Neural progenitor cell (in vitro differentiated cells): ENCODE data around the gene AMOTL2. TPM values are rescaled to one million over a fixed set of nuclear protein-coding genes. Genes with fewer than 3 reads are reported as not detected.
A peak's percentile ranks its signal among the peaks of the same experiment; 100 is the strongest.

ENCODE experiments used
- DNase-seq: peaks from one replicate; pipeline ENCODE4 v3.0.0-alpha.2; 2016; ENCODE audit warnings: low spot score
- H2AFZ ChIP-seq: fragments of 200-600 bp; sonication (generic); replicated peaks from 2 replicates; pipeline ENCODE4 v1.6.1; 2016; ENCODE audit warnings: antibody characterized with exemption
- H3F3A ChIP-seq: fragments of 200-600 bp; sonication (generic); 2 replicates; pipeline ENCODE4 v1.6.1; 2016; ENCODE audit warnings: antibody characterized with exemption, low read depth
- H3K27ac ChIP-seq: fragments of 200-600 bp; sonication (generic); 2 replicates; pipeline ENCODE4 v1.5.1; 2016; ENCODE audit warnings: mild to moderate bottlenecking
- H3K27me3 ChIP-seq: fragments of 200-600 bp; sonication (generic); 2 replicates; pipeline ENCODE4 v1.6.1; 2016; ENCODE audit warnings: mild to moderate bottlenecking, moderate library complexity
- H3K36me3 ChIP-seq: fragments of 200-600 bp; sonication (generic); 2 replicates; pipeline ENCODE4 v1.5.1; 2016
- H3K4me1 ChIP-seq: fragments of 200-600 bp; sonication (generic); 2 replicates; pipeline ENCODE4 v1.6.1; 2016; ENCODE audit warnings: mixed run types
- H3K4me2 ChIP-seq: fragments of 200-600 bp; sonication (generic); 2 replicates; pipeline ENCODE4 v1.6.1; 2016
- H3K4me3 ChIP-seq: fragments of 200-600 bp; sonication (generic); 2 replicates; pipeline ENCODE4 v1.5.1; 2016
- H3K79me2 ChIP-seq: fragments of 200-600 bp; sonication (generic); 2 replicates; pipeline ENCODE4 v1.6.1; 2016; ENCODE audit warnings: low read depth
- H3K9ac ChIP-seq: fragments of 200-600 bp; sonication (generic); 2 replicates; pipeline ENCODE4 v1.6.1; 2016
- H3K9me3 ChIP-seq: fragments of 200-600 bp; sonication (generic); 2 replicates; pipeline ENCODE4 v1.5.1; 2016; ENCODE audit warnings: low read depth
- H4K20me1 ChIP-seq: fragments of 200-600 bp; sonication (generic); 2 replicates; pipeline ENCODE4 v1.6.1; 2016; ENCODE audit warnings: low read depth
- H3K27ac Mint-ChIP-seq: 3 replicates; pipeline ENCODE4 v1.8.0; 2021; ENCODE audit warnings: mixed read lengths
- H3K27me3 Mint-ChIP-seq: 2 replicates; pipeline ENCODE4 v1.8.0; 2022; ENCODE audit warnings: low read depth, mild to moderate bottlenecking, inconsistent platforms, moderate library complexity, mixed read lengths; ENCODE audit not compliant: insufficient read depth
- H3K36me3 Mint-ChIP-seq: 3 replicates; pipeline ENCODE4 v1.8.0; 2021; ENCODE audit warnings: mixed read lengths
- H3K4me1 Mint-ChIP-seq: 3 replicates; pipeline ENCODE4 v1.8.0; 2021; ENCODE audit warnings: mixed read lengths
- H3K4me3 Mint-ChIP-seq: 3 replicates; pipeline ENCODE4 v1.8.0; 2021; ENCODE audit warnings: mild to moderate bottlenecking, moderate library complexity, mixed read lengths
- H3K9me3 Mint-ChIP-seq: 3 replicates; pipeline ENCODE4 v1.8.0; 2020; ENCODE audit warnings: mixed read lengths
- CTCF ChIP-seq: fragments of 200-600 bp; sonication (generic); IDR thresholded peaks from 2 replicates; pipeline ENCODE4 v1.5.1; 2017; ENCODE audit warnings: antibody characterized with exemption, mild to moderate bottlenecking
- EZH2 ChIP-seq: fragments of 200-600 bp; sonication (generic); IDR thresholded peaks from 2 replicates; pipeline ENCODE4 v1.6.1; 2017; ENCODE audit warnings: antibody characterized with exemption, mild to moderate bottlenecking, moderate library complexity
- EZH2phosphoT487 ChIP-seq: fragments of 200-600 bp; sonication (generic); IDR thresholded peaks from 2 replicates; pipeline ENCODE4 v1.6.1; 2017; ENCODE audit warnings: antibody characterized with exemption
- total RNA-seq: library from RNA; depleted of rRNA; stranded (reverse); fragments of >200 nt; gene quantifications from 2 replicates; pipeline ENCODE4 v1.2.3, GENCODE V29; 2015; ENCODE audit warnings: low replicate concordance

Gene AMOTL2
- total RNA-seq, 1 donor from 2014 or later: 62.9 TPM

- Mint-ChIP-seq H3K4me1 (peaks cover 10% of the 10 kb centered on the region), H3K4me3 (no peak overlapping the region), H3K27me3 (peaks cover 2% of the 10 kb centered on the region), H3K9me3 (peaks cover 5% of the 10 kb centered on the region), H3K27ac (peak overlapping the region; percentile 30), H3K36me3 (peaks cover 33% of the 10 kb centered on the region)
- Histone ChIP-seq H3F3A (peaks cover 28% of the 10 kb centered on the region), H3K79me2 (no peaks in the 10 kb centered on the region), H3K27ac (no peak overlapping the region), H3K27me3 (no peaks in the 10 kb centered on the region), H2AFZ (no peak overlapping the region), H3K9me3 (no peaks in the 10 kb centered on the region), H4K20me1 (peaks cover 21% of the 10 kb centered on the region), H3K4me3 (no peak overlapping the region), H3K4me1 (peaks cover 6% of the 10 kb centered on the region), H3K4me2 (no peak overlapping the region), H3K36me3 (peaks cover 4% of the 10 kb centered on the region), H3K9ac (no peak overlapping the region)
- TF ChIP-seq CTCF (no peak), EZH2phosphoT487 (no peak)
- DNase-seq: no peak
These were observed 22.8 kb downstream of the AMOTL2 start for GRCh38 chr3:134351427-134351826.

- H3K9ac ChIP-seq: no peak overlapping the region
- no peak overlapping the region for H3K27ac ChIP-seq
- H3K36me3 ChIP-seq: peaks cover under 1% of the 10 kb centered on the region
- DNase-seq: no peak
- Mint-ChIP-seq H3K4me1 (peaks cover 8% of the 10 kb centered on the region), H3K4me3 (no peak overlapping the region), H3K27me3 (peaks cover 2% of the 10 kb centered on the region), H3K36me3 (peaks cover 33% of the 10 kb centered on the region), H3K9me3 (peaks cover 9% of the 10 kb centered on the region), H3K27ac (no peak overlapping the region)
- TF ChIP-seq CTCF (no peak), EZH2phosphoT487 (no peak), EZH2 (no peak)
- H3K9me3 ChIP-seq: no peaks in the 10 kb centered on the region
- H3K27me3 ChIP-seq: no peaks in the 10 kb centered on the region
- H3K79me2 ChIP-seq: no peaks in the 10 kb centered on the region
- H2AFZ ChIP-seq: no peak overlapping the region
- no peak overlapping the region for H3K4me2 ChIP-seq
- peaks cover 6% of the 10 kb centered on the region for H3K4me1 ChIP-seq
- H3F3A ChIP-seq: peaks cover 23% of the 10 kb centered on the region
- no peak overlapping the region for H3K4me3 ChIP-seq
- peaks cover 16% of the 10 kb centered on the region for H4K20me1 ChIP-seq
These were observed 23.4 kb downstream of the AMOTL2 start for GRCh38 chr3:134350861-134351311.

DNA sequence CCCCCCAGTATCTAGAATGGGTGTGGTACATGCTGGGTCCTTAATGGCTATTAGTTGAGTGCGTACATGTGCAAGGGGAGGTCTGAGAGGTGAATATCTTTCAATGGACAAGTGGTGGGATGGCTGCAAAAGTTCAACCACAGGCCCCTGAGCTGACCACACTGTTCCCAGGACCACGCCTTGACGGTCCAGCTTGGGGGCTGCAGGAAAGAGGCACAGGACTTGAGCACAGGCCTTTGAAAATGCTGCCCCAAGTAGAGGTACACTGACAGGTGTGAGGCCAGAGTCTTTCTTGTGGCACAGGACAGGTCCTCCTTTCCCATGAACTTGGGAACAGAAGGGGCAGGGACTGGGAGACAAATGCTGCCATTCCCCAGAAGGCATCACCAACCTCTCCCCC is 24.0 kb downstream of the AMOTL2 start:
- H3K36me3 ChIP-seq: no peaks in the 10 kb centered on the region
- no peaks in the 10 kb centered on the region for H3K9me3 ChIP-seq
- Mint-ChIP-seq H3K4me3 (no peak overlapping the region), H3K9me3 (peaks cover 9% of the 10 kb centered on the region), H3K4me1 (peaks cover 5% of the 10 kb centered on the region), H3K27ac (no peak overlapping the region), H3K27me3 (peaks cover 2% of the 10 kb centered on the region), H3K36me3 (peaks cover 32% of the 10 kb centered on the region)
- H3F3A ChIP-seq: peaks cover 17% of the 10 kb centered on the region
- no peak overlapping the region for H3K9ac ChIP-seq
- TF ChIP-seq EZH2 (no peak), EZH2phosphoT487 (no peak), CTCF (no peak)
- no peak overlapping the region for H2AFZ ChIP-seq
- H3K79me2 ChIP-seq: no peaks in the 10 kb centered on the region
- no peak overlapping the region for H3K4me3 ChIP-seq
- peaks cover 10% of the 10 kb centered on the region for H4K20me1 ChIP-seq
- no peak overlapping the region for H3K27ac ChIP-seq
- no peaks in the 10 kb centered on the region for H3K27me3 ChIP-seq
- peaks cover 6% of the 10 kb centered on the region for H3K4me1 ChIP-seq
- H3K4me2 ChIP-seq: no peak overlapping the region
- DNase-seq: no peak
